LNCAP (cell line): Measurements from ENCODE around the gene NLRX1.

Experiments used
- TF ChIP-seq, protein P1 (sequence below): fragments of 450-650 bp; IDR thresholded peaks from 2 replicates; pipeline ENCODE4 v1.5.1; 2017; ENCODE audit warnings: mild to moderate bottlenecking

NLRX1 gene

GRCh38 chr11:119172513-119172912 lies 4.0 kb downstream of the NLRX1 start:
- TF ChIP-seq, protein P1, sequence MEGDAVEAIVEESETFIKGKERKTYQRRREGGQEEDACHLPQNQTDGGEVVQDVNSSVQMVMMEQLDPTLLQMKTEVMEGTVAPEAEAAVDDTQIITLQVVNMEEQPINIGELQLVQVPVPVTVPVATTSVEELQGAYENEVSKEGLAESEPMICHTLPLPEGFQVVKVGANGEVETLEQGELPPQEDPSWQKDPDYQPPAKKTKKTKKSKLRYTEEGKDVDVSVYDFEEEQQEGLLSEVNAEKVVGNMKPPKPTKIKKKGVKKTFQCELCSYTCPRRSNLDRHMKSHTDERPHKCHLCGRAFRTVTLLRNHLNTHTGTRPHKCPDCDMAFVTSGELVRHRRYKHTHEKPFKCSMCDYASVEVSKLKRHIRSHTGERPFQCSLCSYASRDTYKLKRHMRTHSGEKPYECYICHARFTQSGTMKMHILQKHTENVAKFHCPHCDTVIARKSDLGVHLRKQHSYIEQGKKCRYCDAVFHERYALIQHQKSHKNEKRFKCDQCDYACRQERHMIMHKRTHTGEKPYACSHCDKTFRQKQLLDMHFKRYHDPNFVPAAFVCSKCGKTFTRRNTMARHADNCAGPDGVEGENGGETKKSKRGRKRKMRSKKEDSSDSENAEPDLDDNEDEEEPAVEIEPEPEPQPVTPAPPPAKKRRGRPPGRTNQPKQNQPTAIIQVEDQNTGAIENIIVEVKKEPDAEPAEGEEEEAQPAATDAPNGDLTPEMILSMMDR: no peak

- TF ChIP-seq, protein P1: no peak
Measured at GRCh38 chr11:119173453-119173852, 4.9 kb downstream of the NLRX1 start.

DNA sequence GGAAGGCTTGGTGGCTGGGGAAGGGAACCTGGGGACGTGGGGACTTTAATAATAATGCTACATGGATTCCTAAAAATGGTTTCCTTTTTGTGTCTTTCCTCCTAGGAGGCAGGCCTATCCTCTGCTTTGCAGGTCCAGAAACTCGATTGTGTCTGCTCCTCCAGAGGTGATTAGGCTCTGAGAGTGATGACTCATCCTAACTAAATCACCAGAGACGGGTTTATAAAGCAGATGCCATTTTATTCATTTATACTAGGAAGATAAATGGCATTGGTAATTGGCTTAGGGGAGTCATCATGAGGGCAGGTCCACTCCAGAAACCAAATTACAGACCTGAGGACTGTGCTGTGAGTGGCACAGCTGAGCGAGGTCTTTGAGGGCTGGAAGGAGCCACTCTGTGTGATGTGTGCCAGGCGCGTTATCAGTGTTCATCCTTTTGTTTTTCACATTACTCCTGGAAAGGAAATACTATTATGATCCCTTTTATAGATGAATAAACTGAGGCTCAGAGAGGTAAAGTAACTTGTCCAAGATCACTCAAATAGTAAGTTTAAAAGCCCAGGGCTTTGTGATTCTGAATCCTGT lies 7.1 kb downstream of the NLRX1 start:
- TF ChIP-seq, protein P1: no peak

- TF ChIP-seq, protein P1: no peak
Measured at GRCh38 chr11:119178166-119178680, 9.7 kb downstream of the NLRX1 start.

DNA sequence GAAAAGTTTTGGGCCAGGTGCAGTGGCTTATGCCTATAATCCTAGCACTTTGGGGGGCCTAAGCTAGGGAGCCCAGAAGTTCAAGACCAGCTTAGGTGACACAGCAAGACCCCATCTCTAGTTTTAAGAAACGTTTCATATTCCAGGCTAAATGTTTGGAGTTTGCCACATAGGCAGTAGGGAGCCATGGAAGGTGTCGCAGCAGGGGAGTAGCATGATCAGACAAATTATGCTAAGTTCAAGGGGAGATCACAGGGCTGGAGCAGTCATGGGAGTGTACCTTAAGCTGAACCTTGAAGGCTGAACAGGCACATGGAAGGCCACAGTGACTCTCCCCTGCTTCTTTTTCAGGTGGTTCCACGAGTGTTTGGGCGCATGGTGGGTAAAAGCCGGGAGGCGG lies 10.8 kb downstream of the NLRX1 start:
- TF ChIP-seq, protein P1: no peak

DNA sequence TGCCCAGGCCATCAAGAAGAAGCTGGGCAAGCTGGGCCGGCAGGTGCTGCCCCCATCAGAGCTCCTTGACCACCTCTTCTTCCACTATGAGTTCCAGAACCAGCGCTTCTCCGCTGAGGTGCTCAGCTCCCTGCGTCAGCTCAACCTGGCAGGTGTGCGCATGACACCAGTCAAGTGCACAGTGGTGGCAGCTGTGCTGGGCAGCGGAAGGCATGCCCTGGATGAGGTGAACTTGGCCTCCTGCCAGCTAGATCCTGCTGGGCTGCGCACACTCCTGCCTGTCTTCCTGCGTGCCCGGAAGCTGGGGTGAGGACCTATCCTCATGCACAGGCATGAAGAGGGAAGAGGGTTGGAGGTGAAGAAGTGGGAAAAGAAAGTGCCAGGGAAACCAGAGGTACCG lies 11.5 kb downstream of the NLRX1 start:
- TF ChIP-seq, protein P1: no peak

DNA sequence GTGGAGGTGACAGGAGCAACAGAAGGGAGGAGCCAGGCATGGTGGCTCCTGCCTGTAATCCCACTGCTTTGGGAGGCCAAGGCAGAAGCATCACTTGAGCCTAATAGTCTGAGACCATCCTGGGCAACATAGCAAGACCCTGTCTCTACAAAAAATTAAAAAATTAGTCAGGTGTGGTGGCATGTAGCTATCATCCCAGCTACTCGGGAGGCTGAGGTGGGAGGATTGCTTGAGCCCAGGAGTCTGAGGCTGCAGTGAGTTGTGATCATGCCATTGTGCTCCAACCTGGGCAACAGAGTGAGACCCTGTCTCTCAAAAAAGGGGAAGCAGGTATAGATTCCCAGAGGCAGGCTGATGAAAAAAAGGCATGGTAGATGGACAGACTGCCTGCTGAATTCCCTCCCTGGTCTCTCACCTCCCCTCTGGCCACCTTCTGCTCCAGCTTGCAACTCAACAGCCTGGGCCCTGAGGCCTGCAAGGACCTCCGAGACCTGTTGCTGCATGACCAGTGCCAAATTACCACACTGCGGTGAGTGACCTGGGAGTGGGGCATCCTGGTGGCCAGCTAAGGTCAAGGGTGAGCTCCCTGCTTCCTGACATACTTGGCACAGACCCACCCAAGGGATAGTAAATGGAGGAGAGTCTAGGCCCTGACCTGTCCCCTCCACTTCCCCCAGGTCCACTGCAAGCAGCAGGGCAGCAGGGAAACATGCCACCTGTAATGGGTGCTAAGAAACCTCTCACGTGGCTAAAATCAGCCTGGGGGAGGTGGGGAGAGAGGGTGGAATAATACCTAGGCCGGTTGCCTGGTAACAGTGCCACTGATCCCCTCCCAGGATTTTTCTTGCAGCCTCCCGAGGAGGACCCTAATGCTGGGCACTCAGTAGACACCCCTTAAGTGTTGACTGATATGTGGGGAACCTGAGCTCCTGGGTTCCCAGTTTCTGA lies 12.5 kb downstream of the NLRX1 start:
- TF ChIP-seq, protein P1: no peak
